HepG2 (cell line): ENCODE results near the gene SSNA1. TPM values are rescaled to one million over a fixed set of nuclear protein-coding genes. Genes with fewer than 3 reads are reported as not detected.

Experiments
- BRD4 ChIP-seq: sonication (generic); formaldehyde crosslinking; IDR thresholded peaks from 2 replicates; pipeline ENCODE4 v1.4.0; 2020; ENCODE audit warnings: missing genetic modification reagents
- FOXK2 ChIP-seq: fragments of 450-650 bp; IDR thresholded peaks from 2 replicates; pipeline ENCODE4 v1.6.1; 2016
- MYPOP ChIP-seq: sonication (generic); formaldehyde crosslinking; IDR thresholded peaks from 2 replicates; pipeline ENCODE4 v1.8.1; 2023; ENCODE audit warnings: mild to moderate bottlenecking, moderate library complexity, missing genetic modification reagents
- NR2F6 ChIP-seq, 2 experiments: IDR thresholded peaks; 2 replicates each; pipeline ENCODE4 v1.6.1; 2016; ENCODE audit warnings: antibody characterized with exemption in 1 of 2, mild to moderate bottlenecking in 1 of 2
- SCMH1 ChIP-seq: sonication (generic); formaldehyde crosslinking; IDR thresholded peaks from 2 replicates; pipeline ENCODE4 v1.9.0; 2021; ENCODE audit warnings: missing genetic modification reagents, mild to moderate bottlenecking, borderline replicate concordance
- SNRNP70 ChIP-seq: fragments of 200-400 bp; formaldehyde crosslinking; IDR thresholded peaks from 2 replicates; pipeline ENCODE4 v1.6.1; 2017; ENCODE audit warnings: mild to moderate bottlenecking, low read depth, low read length, moderate library complexity
- SRSF1 ChIP-seq: fragments of 200-400 bp; formaldehyde crosslinking; optimal IDR thresholded peaks from 2 replicates; pipeline ENCODE3; 2017; ENCODE audit warnings: mild to moderate bottlenecking, low read depth, low read length, moderate library complexity
- ZBTB3 ChIP-seq: sonication (generic); formaldehyde crosslinking; IDR thresholded peaks from 2 replicates; pipeline ENCODE4 v1.4.0; 2020; ENCODE audit warnings: low read depth, mild to moderate bottlenecking, moderate library complexity, missing genetic modification reagents, borderline replicate concordance
- ZBTB46 ChIP-seq: sonication (generic); formaldehyde crosslinking; IDR thresholded peaks from 2 replicates; pipeline ENCODE4 v1.4.0; 2020; ENCODE audit warnings: mild to moderate bottlenecking, missing genetic modification reagents, borderline replicate concordance
- ZNF225 ChIP-seq: sonication (generic); formaldehyde crosslinking; IDR thresholded peaks from 2 replicates; pipeline ENCODE4 v1.4.0; 2020; ENCODE audit warnings: mild to moderate bottlenecking, missing genetic modification reagents
- ZNF318 ChIP-seq: sonication (generic); formaldehyde crosslinking; IDR thresholded peaks from 2 replicates; pipeline ENCODE4 v1.4.0; 2020; ENCODE audit warnings: mild to moderate bottlenecking, missing genetic modification reagents
- ZNF460 ChIP-seq: sonication (generic); formaldehyde crosslinking; IDR thresholded peaks from 2 replicates; pipeline ENCODE4 v1.5.1; 2020; ENCODE audit warnings: missing genetic modification reagents, mild to moderate bottlenecking, borderline replicate concordance
- ZSCAN25 ChIP-seq: sonication (generic); formaldehyde crosslinking; IDR thresholded peaks from 2 replicates; pipeline ENCODE4 v1.8.0; 2022; ENCODE audit warnings: mild to moderate bottlenecking, missing genetic modification reagents
- polyA plus RNA-seq, 8 experiments: library from polyadenylated mRNA; depleted of rRNA in 3 of 8; stranded (reverse) in 7 of 8; unstranded in 1 of 8; fragments of >200 nt; fragmentation: Illumina TruSeq in 4 of 8; extraction: Trizol in 4 of 8; gene quantifications; 2 replicates each; pipeline versions ENCODE4 v1.2.1 to v1.2.3, GENCODE V29; 2011 to 2016; ENCODE audit warnings: low read depth in 4 of 8, missing spikeins in 1 of 8, mixed read lengths in 1 of 8; ENCODE audit not compliant: insufficient read depth in 1 of 8
- total RNA-seq, 5 experiments: library from RNA; depleted of rRNA; stranded (reverse); fragments of >200 nt; fragmentation: Illumina TruSeq; extraction: Trizol; gene quantifications; 2 replicates each; pipeline ENCODE4 v1.2.3, GENCODE V29; 2016; ENCODE audit warnings: low read depth in 1 of 5
- TF ChIP-seq, protein P1 (sequence below): IDR thresholded peaks from 2 replicates; pipeline ENCODE4 v1.6.1; 2016; ENCODE audit warnings: low read depth
- TF ChIP-seq, protein P2 (sequence below): sonication (generic); formaldehyde crosslinking; IDR thresholded peaks from 2 replicates; pipeline ENCODE4 v1.5.0; 2020; ENCODE audit warnings: mild to moderate bottlenecking, low read depth, missing genetic modification reagents, borderline replicate concordance

Gene SSNA1
- total and polyA plus RNA-seq, 2 of the 13 experiments (the other 11 are each of a cell fraction or from before 2014, with no cell fraction given), result 35.9 to 49.4 TPM

DNA sequence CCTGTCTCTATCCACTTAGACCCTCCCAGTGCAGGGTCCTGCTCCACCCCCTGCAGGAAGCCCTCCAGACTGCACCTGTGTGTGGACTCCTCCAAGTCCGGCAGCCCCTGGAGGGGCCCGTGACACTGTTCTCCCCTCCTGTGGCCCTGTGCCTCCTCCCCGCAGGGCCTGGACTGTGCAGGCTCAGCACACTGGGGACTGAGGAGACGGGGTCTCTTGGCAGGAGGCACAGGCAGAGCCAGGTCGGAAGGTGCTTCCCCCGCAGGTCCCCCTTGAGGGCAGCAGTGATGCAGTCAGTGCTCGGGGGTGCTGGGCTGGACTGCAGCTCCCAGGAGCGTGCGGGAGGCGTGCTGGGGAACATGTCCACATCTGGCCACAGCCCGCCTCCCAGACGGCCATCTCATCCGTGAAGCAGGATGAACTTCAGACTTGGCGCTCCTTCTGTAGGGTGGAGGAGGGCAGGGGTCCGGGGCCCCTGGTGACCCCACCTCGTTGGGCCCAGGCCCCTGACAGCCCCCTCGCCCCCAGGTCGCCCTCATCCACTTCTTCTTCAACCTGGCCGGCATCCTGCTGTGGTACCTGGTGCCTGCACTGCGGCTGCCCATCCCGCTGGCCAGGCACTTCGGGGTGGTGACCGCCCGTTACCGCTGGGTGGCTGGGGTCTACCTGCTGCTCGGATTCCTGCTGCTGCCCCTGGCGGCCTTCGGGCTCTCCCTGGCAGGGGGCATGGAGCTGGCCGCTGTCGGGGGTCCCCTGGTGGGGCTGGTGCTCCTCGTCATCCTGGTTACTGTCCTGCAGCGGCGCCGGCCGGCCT is 47.2 kb downstream of the SSNA1 start (continued):
- TF ChIP-seq ZNF318 (CRISPR knock-in tag) (no peak), ZNF225 (CRISPR knock-in tag) (no peak), ZBTB46 (CRISPR knock-in tag) (no peak), BRD4 (CRISPR knock-in tag) (peak; percentile 54; the same call in 1 of the 2 replicates), ZSCAN25 (CRISPR knock-in tag) (peak; percentile 88), SRSF1 (no peak), SCMH1 (CRISPR knock-in tag) (no peak), MYPOP (CRISPR knock-in tag) (no peak), ZNF460 (CRISPR knock-in tag) (no peak), ZBTB3 (no peak), NR2F6 (IDR thresholded peaks at IDR 0.05) (peak; percentile 7; the same call in 1 of the 2 replicates), NR2F6 (CRISPR knock-in tag; IDR thresholded peaks at IDR 0.05) (no peak), SNRNP70 (no peak), FOXK2 (no peak)
- TF ChIP-seq, protein P1, sequence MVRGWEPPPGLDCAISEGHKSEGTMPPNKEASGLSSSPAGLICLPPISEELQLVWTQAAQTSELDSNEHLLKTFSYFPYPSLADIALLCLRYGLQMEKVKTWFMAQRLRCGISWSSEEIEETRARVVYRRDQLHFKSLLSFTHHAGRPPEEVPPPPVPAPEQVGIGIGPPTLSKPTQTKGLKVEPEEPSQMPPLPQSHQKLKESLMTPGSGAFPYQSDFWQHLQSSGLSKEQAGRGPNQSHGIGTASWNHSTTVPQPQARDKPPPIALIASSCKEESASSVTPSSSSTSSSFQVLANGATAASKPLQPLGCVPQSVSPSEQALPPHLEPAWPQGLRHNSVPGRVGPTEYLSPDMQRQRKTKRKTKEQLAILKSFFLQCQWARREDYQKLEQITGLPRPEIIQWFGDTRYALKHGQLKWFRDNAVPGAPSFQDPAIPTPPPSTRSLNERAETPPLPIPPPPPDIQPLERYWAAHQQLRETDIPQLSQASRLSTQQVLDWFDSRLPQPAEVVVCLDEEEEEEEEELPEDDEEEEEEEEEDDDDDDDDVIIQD (CRISPR knock-in tag), result no peak
- TF ChIP-seq, protein P2, sequence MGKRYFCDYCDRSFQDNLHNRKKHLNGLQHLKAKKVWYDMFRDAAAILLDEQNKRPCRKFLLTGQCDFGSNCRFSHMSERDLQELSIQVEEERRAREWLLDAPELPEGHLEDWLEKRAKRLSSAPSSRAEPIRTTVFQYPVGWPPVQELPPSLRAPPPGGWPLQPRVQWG (CRISPR knock-in tag), result no peak
